Natural killer cell (primary cell): ENCODE data around the gene ROBO2. TPM values are rescaled to one million over a fixed set of nuclear protein-coding genes. Genes with fewer than 3 reads are reported as not detected.

Source experiments
- ATAC-seq, 3 donors: fragments of 150-1000 bp in 2 of 3; fragments of 200-7000 bp in 1 of 3; cut with Tn5 transposase; 1 replicate in 1 of 3; 2 replicates in 2 of 3; pipeline ENCODE4 v1.10.0; 2021; ENCODE audit warnings: mild to moderate bottlenecking in 2 of 3, moderate library complexity in 2 of 3
- DNase-seq, 2 donors: peaks; one replicate each; pipeline versions ENCODE4 v3.0.0 to v3.0.0-alpha.2; 2013 to 2021; ENCODE audit warnings: mixed read lengths in 1 of 2
- H3K27ac ChIP-seq: one replicate; pipeline ENCODE4 v1.5.1; 2013; ENCODE audit warnings: mild to moderate bottlenecking, low read length
- H3K27me3 ChIP-seq: one replicate; pipeline ENCODE4 v1.6.1; 2013; ENCODE audit warnings: low read length; ENCODE audit not compliant: control insufficient read depth, insufficient read depth
- H3K36me3 ChIP-seq: one replicate; pipeline ENCODE4 v1.6.1; 2013; ENCODE audit warnings: low read length; ENCODE audit not compliant: control insufficient read depth, insufficient read depth
- H3K4me1 ChIP-seq: one replicate; pipeline ENCODE4 v1.6.1; 2013; ENCODE audit warnings: low read length; ENCODE audit not compliant: control insufficient read depth, insufficient read depth
- H3K4me3 ChIP-seq: one replicate; pipeline ENCODE4 v1.5.1; 2013; ENCODE audit warnings: low read length
- H3K9me3 ChIP-seq: one replicate; pipeline ENCODE4 v1.6.1; 2013; ENCODE audit warnings: low read length; ENCODE audit not compliant: control insufficient read depth, insufficient read depth
- H3K27ac Mint-ChIP-seq, 2 donors: one replicate each; pipeline ENCODE4 v1.8.0; 2022; ENCODE audit warnings: mild to moderate bottlenecking in 2 of 2, mixed read lengths in 2 of 2, moderate library complexity in 1 of 2
- H3K27me3 Mint-ChIP-seq, 2 donors: one replicate each; pipeline ENCODE4 v1.8.0; 2022; ENCODE audit warnings: low read depth in 2 of 2, mixed read lengths in 2 of 2
- H3K36me3 Mint-ChIP-seq: one replicate; pipeline ENCODE4 v1.8.0; 2022; ENCODE audit warnings: mixed read lengths
- H3K4me1 Mint-ChIP-seq, 2 donors: one replicate each; pipeline ENCODE4 v1.8.0; 2022; ENCODE audit warnings: mixed read lengths in 2 of 2
- H3K4me3 Mint-ChIP-seq: one replicate; pipeline ENCODE4 v1.8.0; 2022; ENCODE audit warnings: mild to moderate bottlenecking, moderate library complexity, mixed read lengths
- H3K9me3 Mint-ChIP-seq, 2 donors: one replicate each; pipeline ENCODE4 v1.8.0; 2022; ENCODE audit warnings: mixed read lengths in 2 of 2
- WGBS: methylation state at CpG from one replicate; pipeline ENCODE4 v1.1.7; 2013; ENCODE audit warnings: missing lambda C conversion rate; ENCODE audit not compliant: insufficient coverage; 5-methylcytosine and 5-hydroxymethylcytosine counted together
- intact Hi-C: fragments of 100-400 bp; cut with micrococcal nuclease; formaldehyde crosslinking; loops from one replicate; pipeline ENCODE4 v1.14.2; 2022
- total RNA-seq, 4 donors: library from RNA; stranded (reverse); fragments of 120-200 nt in 1 of 4; gene quantifications; one replicate each; pipeline versions ENCODE4 v1.2.3 to v1.2.4, GENCODE V29; 2013 to 2022
- TF ChIP-seq, protein P1 (sequence below): fragments of 200-600 bp; IDR thresholded peaks from one replicate; pipeline ENCODE4 v1.8.0; 2022; ENCODE audit warnings: antibody characterized with exemption

Gene ROBO2
- total RNA-seq, 3 donors from 2014 or later (not counting 1 experiment from before 2014, with no cell fraction given) = not detected

DNA sequence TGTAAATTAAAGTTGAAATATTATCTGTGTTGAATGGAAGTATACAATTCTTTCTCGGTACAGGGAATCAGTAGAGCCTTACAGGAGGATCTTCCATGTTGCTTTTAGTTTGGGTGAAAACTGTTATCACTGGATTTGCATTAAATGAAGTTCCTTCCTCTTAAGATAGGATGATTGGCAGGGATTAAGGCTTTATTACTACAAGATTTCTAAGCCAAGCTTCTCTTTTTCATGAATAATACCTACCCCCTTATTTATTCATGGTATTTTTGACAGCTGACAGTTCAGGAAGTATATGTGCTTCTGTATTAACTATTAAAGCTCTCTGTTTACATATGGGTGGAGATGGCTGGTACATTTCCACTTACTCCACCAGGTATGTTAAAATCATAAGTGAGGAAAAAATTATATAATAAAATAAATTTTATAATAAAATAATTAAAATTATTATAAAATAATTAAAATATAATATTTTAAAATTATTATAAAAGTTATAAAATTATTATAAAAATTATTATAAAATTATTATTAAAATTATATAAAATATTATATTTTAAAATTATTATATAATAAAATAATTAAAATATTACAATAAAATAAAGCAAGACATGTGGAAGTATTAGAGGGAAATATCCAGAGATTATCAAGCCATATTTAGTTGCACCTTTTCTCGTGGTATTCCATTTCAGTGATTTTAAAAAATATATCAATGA lies 332.9 kb downstream of the ROBO2 start:
- H3K4me3 Mint-ChIP-seq = no peak overlapping the region
- no peaks in the 10 kb centered on the region for H3K27me3 ChIP-seq
- H3K36me3 ChIP-seq = no peaks in the 10 kb centered on the region
- H3K27ac Mint-ChIP-seq = no peak overlapping the region
- H3K4me1 Mint-ChIP-seq = no peaks in the 10 kb centered on the region
- 80% methylated on average over 1 of the region's 2 CpGs for WGBS
- H3K9me3 Mint-ChIP-seq = peaks cover 5 to 9% of the 10 kb centered on the region in 2 donors
- no peaks in the 10 kb centered on the region for H3K36me3 Mint-ChIP-seq
- TF ChIP-seq, protein P1, sequence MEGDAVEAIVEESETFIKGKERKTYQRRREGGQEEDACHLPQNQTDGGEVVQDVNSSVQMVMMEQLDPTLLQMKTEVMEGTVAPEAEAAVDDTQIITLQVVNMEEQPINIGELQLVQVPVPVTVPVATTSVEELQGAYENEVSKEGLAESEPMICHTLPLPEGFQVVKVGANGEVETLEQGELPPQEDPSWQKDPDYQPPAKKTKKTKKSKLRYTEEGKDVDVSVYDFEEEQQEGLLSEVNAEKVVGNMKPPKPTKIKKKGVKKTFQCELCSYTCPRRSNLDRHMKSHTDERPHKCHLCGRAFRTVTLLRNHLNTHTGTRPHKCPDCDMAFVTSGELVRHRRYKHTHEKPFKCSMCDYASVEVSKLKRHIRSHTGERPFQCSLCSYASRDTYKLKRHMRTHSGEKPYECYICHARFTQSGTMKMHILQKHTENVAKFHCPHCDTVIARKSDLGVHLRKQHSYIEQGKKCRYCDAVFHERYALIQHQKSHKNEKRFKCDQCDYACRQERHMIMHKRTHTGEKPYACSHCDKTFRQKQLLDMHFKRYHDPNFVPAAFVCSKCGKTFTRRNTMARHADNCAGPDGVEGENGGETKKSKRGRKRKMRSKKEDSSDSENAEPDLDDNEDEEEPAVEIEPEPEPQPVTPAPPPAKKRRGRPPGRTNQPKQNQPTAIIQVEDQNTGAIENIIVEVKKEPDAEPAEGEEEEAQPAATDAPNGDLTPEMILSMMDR = no peak
- H3K9me3 ChIP-seq = no peaks in the 10 kb centered on the region
- DNase-seq = no peak
- no peaks in the 10 kb centered on the region for H3K4me1 ChIP-seq
- intact Hi-C loops = no loop called here
- H3K27ac ChIP-seq = no peak overlapping the region
- H3K27me3 Mint-ChIP-seq = no peaks in the 10 kb centered on the region
- no peak overlapping the region for H3K4me3 ChIP-seq
- ATAC-seq = no peak

DNA sequence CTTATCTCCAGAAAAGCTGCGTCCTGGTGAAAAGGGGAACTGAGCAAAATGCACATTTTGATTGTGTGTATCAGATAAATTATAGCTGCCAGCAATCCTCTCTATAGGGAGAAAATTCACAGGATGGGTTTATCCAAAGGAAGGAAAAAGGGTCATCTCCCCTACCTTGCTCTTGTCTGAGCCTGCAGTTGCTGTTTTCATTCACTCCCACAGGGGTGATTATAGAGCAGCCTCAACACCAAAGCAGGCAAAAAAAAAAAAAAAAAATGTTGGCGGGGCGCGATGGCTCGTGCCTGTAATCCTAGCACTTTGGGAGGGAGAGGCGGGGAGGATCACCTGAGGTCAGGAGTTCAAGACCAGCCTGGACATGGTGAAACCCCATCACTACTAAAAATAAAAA lies 333.7 kb downstream of the ROBO2 start:
- TF ChIP-seq, protein P1 = no peak
- H3K9me3 ChIP-seq = no peaks in the 10 kb centered on the region
- H3K36me3 ChIP-seq = no peaks in the 10 kb centered on the region
- Mint-ChIP-seq H3K9me3 (peaks cover 5 to 9% of the 10 kb centered on the region in 2 donors), H3K4me3 (no peak overlapping the region), H3K36me3 (no peaks in the 10 kb centered on the region), H3K27ac (no peak overlapping the region), H3K27me3 (no peaks in the 10 kb centered on the region), H3K4me1 (no peaks in the 10 kb centered on the region)
- H3K27ac ChIP-seq = no peak overlapping the region
- DNase-seq (no peak), ATAC-seq (no peak)
- H3K4me1 ChIP-seq = no peaks in the 10 kb centered on the region
- intact Hi-C loops = no loop called here
- no peak overlapping the region for H3K4me3 ChIP-seq
- 55% methylated on average over 4 of the region's 6 CpGs for WGBS
- H3K27me3 ChIP-seq = no peaks in the 10 kb centered on the region

DNA sequence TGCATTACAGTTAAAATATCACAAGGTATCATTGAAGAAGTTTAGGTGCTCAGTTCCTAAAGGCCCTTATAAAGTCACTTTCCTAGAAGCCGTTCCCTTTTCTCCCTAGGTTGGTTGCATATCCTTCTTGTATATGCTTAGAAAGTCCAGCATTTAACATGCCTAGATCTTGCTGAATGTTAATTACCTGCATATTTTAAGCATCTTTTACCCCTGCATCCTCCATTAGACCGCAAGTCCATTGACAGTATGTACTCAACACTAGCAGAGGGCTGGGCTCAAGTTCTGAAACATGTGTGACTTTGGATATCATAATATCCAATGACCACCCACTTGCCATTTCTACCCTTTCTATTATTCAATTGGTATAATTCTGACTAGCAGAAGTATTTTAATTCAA lies 336.6 kb downstream of the ROBO2 start:
- Mint-ChIP-seq H3K9me3 (peaks cover 9 to 12% of the 10 kb centered on the region in 2 donors), H3K36me3 (no peaks in the 10 kb centered on the region), H3K4me3 (no peak overlapping the region), H3K27me3 (no peaks in the 10 kb centered on the region), H3K4me1 (no peaks in the 10 kb centered on the region), H3K27ac (no peak overlapping the region)
- no peak overlapping the region for H3K4me3 ChIP-seq
- no peak overlapping the region for H3K27ac ChIP-seq
- no peaks in the 10 kb centered on the region for H3K4me1 ChIP-seq
- H3K36me3 ChIP-seq = no peaks in the 10 kb centered on the region
- H3K27me3 ChIP-seq = no peaks in the 10 kb centered on the region
- ATAC-seq = no peak
- WGBS = 96% methylated on average over 2 of the region's 2 CpGs
- no peaks in the 10 kb centered on the region for H3K9me3 ChIP-seq
- no peak for DNase-seq
- TF ChIP-seq, protein P1 = no peak
- intact Hi-C loops = no loop called here

DNA sequence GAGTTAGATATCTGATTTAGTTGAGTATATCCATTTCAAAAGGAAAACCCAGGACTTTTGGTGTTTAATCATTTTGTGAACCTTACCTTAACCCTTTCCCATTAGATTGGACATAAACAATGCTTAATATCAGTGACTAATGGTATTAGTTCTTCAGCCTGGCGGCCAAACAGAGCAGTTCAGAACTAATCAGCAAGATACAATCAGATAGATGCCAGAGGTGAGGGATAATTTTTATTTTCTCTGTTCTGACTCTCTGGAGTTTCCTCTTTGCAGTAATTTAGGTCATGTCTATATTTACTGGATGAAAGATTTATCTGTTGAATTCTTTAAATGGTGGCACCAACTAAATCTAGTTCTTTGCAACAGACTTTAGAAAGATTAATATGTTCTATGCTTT lies 337.8 kb downstream of the ROBO2 start:
- no peaks in the 10 kb centered on the region for H3K36me3 Mint-ChIP-seq
- no peaks in the 10 kb centered on the region for H3K27me3 Mint-ChIP-seq
- WGBS = 75% methylated on average over 1 of the region's 1 CpG
- ATAC-seq (no peak), DNase-seq (no peak)
- H3K4me3 Mint-ChIP-seq = no peak overlapping the region
- no peaks in the 10 kb centered on the region for H3K4me1 Mint-ChIP-seq
- H3K4me3 ChIP-seq = no peak overlapping the region
- TF ChIP-seq, protein P1 = no peak
- intact Hi-C loops = no loop called here
- H3K27ac Mint-ChIP-seq = no peak overlapping the region
- H3K36me3 ChIP-seq = no peaks in the 10 kb centered on the region
- no peaks in the 10 kb centered on the region for H3K4me1 ChIP-seq
- H3K9me3 Mint-ChIP-seq = peaks cover 10 to 15% of the 10 kb centered on the region in 2 donors
- no peaks in the 10 kb centered on the region for H3K27me3 ChIP-seq
- no peaks in the 10 kb centered on the region for H3K9me3 ChIP-seq
- no peak overlapping the region for H3K27ac ChIP-seq
